K562 (cell line): ENCODE results near the gene TAL1. TPM values are rescaled to one million over a fixed set of nuclear protein-coding genes. Genes with fewer than 3 reads are reported as not detected.
A peak's percentile ranks its signal among the peaks of the same experiment; 100 is the strongest.

ENCODE experiments used
- DDX20 ChIP-seq: fragments of 450-650 bp; IDR thresholded peaks from 2 replicates; pipeline ENCODE4 v1.6.1; 2016; ENCODE audit warnings: missing genetic modification characterization, low read depth, mild to moderate bottlenecking, missing compliant biosample characterization, moderate library complexity
- ETV1 ChIP-seq: fragments of 450-650 bp; conservative IDR thresholded peaks from 2 replicates; pipeline ENCODE4 v1.6.1; 2016; ENCODE audit warnings: missing genetic modification characterization, control low read depth, low read depth, missing compliant biosample characterization
- GATAD2A ChIP-seq: fragments of 450-650 bp; IDR thresholded peaks from 2 replicates; pipeline ENCODE4 v1.6.1; 2017
- HDAC6 ChIP-seq: IDR thresholded peaks from 2 replicates; pipeline ENCODE4 v1.6.1; 2012; ENCODE audit warnings: low read depth, mild to moderate bottlenecking, control low read depth, inconsistent platforms, low read length, moderate library complexity
- KDM5B ChIP-seq: fragments of 200-600 bp; sonication (generic); IDR thresholded peaks from 2 replicates; pipeline ENCODE4 v1.6.1; 2012; ENCODE audit warnings: low read depth, mild to moderate bottlenecking, moderate library complexity, low read length, control low read depth, inconsistent platforms; ENCODE audit not compliant: insufficient replicate concordance
- MAFK ChIP-seq: IDR thresholded peaks from 2 replicates; pipeline ENCODE4 v1.6.1; 2011; ENCODE audit warnings: low read length, improper control_type of control experiment
- MCM2 ChIP-seq: fragments of 450-650 bp; IDR thresholded peaks from 2 replicates; pipeline ENCODE4 v1.6.1; 2017; ENCODE audit warnings: low read depth, mild to moderate bottlenecking
- PHF8 ChIP-seq: fragments of 200-600 bp; sonication (generic); IDR thresholded peaks from 2 replicates; pipeline ENCODE4 v1.6.1; 2012; ENCODE audit warnings: mixed run types, mild to moderate bottlenecking, inconsistent platforms, low read length, moderate library complexity, borderline replicate concordance
- TEAD1 ChIP-seq, 2 experiments: fragments of 450-650 bp in 1 of 2; sonication (generic) in 1 of 2; formaldehyde crosslinking; IDR thresholded peaks; 2 replicates each; pipeline versions ENCODE4 v1.4.0 to v1.8.0; 2020 to 2022; ENCODE audit warnings: mild to moderate bottlenecking in 2 of 2, missing genetic modification reagents in 1 of 2
- ZNF217 ChIP-seq: sonication (generic); formaldehyde crosslinking; IDR thresholded peaks from 2 replicates; pipeline ENCODE4 v1.8.0; 2022; ENCODE audit warnings: mild to moderate bottlenecking, missing genetic modification reagents
- ZNF224 ChIP-seq: sonication (generic); formaldehyde crosslinking; IDR thresholded peaks from 2 replicates; pipeline ENCODE4 v1.8.0; 2022; ENCODE audit warnings: mild to moderate bottlenecking, missing genetic modification reagents
- polyA plus RNA-seq, 8 experiments: library from polyadenylated mRNA; depleted of rRNA in 4 of 8; stranded (reverse) in 5 of 8; unstranded in 3 of 8; fragments of >200 nt; fragmentation: Nextera tagmentation in 2 of 8; fragmentation: Illumina TruSeq in 1 of 8; extraction: Ambion mirVana in 2 of 8; extraction: Trizol in 1 of 8; gene quantifications; 2 replicates each; pipeline versions ENCODE4 v1.2.1 to v1.2.3, GENCODE V29; 2011 to 2014; ENCODE audit warnings: inconsistent platforms in 1 of 8, missing spikeins in 1 of 8
- total RNA-seq, 7 experiments: library from RNA; depleted of rRNA in 6 of 7; stranded (reverse); fragments of >200 nt in 6 of 7; fragmentation: Illumina TruSeq in 2 of 7; extraction: Trizol in 2 of 7; gene quantifications; 2 replicates each; pipeline versions ENCODE4 v1.2.1 to v1.2.3, GENCODE V29; 2011 to 2021; ENCODE audit warnings: low replicate concordance in 1 of 7
- TF ChIP-seq, protein P1 (sequence below), 3 experiments: fragments of 200-800 bp in 1 of 3; fragments of 250-450 bp in 1 of 3; fragments of 450-650 bp in 1 of 3; sonication (Bioruptor Pico) in 1 of 3; sonication (Bioruptor generic) in 1 of 3; formaldehyde crosslinking in 1 of 3; IDR thresholded peaks; 2 replicates each; pipeline versions ENCODE4 v1.6.1 to v1.8.0; 2016 to 2022; ENCODE audit warnings: mild to moderate bottlenecking in 2 of 3, missing genetic modification characterization in 2 of 3, missing compliant biosample characterization in 1 of 3, moderate library complexity in 1 of 3
- TF ChIP-seq, protein P2 (sequence below): IDR thresholded peaks from 3 replicates; pipeline ENCODE4 v1.6.1; 2011; ENCODE audit warnings: borderline replicate concordance, mild to moderate bottlenecking; ENCODE audit not compliant: insufficient read length, insufficient read depth
- TF ChIP-seq, protein P3 (sequence below), 2 experiments: IDR thresholded peaks; 2 replicates each; pipeline ENCODE4 v1.6.1; 2011; ENCODE audit warnings: borderline replicate concordance in 1 of 2, control low read depth in 1 of 2, low read depth in 1 of 2, low read length in 1 of 2, mild to moderate bottlenecking in 1 of 2, mixed read lengths in 1 of 2, moderate library complexity in 1 of 2; ENCODE audit not compliant: insufficient read depth in 1 of 2, insufficient read length in 1 of 2, poor library complexity in 1 of 2, severe bottlenecking in 1 of 2; ENCODE audit errors: extremely low read depth in 1 of 2
- TF ChIP-seq, protein P4 (sequence below): fragments of 450-650 bp; formaldehyde crosslinking; IDR thresholded peaks from 2 replicates; pipeline ENCODE4 v1.4.0; 2020; ENCODE audit warnings: mild to moderate bottlenecking, moderate library complexity
- TF ChIP-seq, protein P5 (sequence below): sonication (generic); formaldehyde crosslinking; IDR thresholded peaks from 2 replicates; pipeline ENCODE4 v1.8.0; 2022; ENCODE audit warnings: missing genetic modification reagents, mild to moderate bottlenecking, borderline replicate concordance

Gene TAL1
- total and polyA plus RNA-seq, 9 of the 15 experiments (the other 6 are each of a cell fraction or from before 2014, with no cell fraction given): 18.5 to 106 (median 59.7) TPM

GRCh38 chr1:47241114-47242113 is 9.4 kb upstream of the TAL1 start (continued):
- TF ChIP-seq KDM5B (no peak), TEAD1 (CRISPR knock-in tag; IDR thresholded peaks at IDR 0.05) (no peak), ZNF217 (CRISPR knock-in tag) (no peak), DDX20 (tag) (0 out of 2 replicates have a peak, but pooled peaks have one; percentile 9), PHF8 (no peak; the same call in 1 of the 2 replicates), ETV1 (peak; percentile 68), ZNF224 (CRISPR knock-in tag) (no peak), HDAC6 (no peak), MAFK (peak; percentile 61; the same call in 1 of the 2 replicates), MCM2 (no peak), GATAD2A (peak; percentile 36; the same call in 1 of the 2 replicates)
- TF ChIP-seq, protein P1, sequence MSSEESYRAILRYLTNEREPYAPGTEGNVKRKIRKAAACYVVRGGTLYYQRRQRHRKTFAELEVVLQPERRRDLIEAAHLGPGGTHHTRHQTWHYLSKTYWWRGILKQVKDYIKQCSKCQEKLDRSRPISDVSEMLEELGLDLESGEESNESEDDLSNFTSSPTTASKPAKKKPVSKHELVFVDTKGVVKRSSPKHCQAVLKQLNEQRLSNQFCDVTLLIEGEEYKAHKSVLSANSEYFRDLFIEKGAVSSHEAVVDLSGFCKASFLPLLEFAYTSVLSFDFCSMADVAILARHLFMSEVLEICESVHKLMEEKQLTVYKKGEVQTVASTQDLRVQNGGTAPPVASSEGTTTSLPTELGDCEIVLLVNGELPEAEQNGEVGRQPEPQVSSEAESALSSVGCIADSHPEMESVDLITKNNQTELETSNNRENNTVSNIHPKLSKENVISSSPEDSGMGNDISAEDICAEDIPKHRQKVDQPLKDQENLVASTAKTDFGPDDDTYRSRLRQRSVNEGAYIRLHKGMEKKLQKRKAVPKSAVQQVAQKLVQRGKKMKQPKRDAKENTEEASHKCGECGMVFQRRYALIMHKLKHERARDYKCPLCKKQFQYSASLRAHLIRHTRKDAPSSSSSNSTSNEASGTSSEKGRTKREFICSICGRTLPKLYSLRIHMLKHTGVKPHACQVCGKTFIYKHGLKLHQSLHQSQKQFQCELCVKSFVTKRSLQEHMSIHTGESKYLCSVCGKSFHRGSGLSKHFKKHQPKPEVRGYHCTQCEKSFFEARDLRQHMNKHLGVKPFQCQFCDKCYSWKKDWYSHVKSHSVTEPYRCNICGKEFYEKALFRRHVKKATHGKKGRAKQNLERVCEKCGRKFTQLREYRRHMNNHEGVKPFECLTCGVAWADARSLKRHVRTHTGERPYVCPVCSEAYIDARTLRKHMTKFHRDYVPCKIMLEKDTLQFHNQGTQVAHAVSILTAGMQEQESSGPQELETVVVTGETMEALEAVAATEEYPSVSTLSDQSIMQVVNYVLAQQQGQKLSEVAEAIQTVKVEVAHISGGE (CRISPR knock-in tag; IDR thresholded peaks at IDR 0.05): peak in 1 of 3 experiments; percentile 55; a peak in 1 of 6 replicates
- TF ChIP-seq, protein P2, sequence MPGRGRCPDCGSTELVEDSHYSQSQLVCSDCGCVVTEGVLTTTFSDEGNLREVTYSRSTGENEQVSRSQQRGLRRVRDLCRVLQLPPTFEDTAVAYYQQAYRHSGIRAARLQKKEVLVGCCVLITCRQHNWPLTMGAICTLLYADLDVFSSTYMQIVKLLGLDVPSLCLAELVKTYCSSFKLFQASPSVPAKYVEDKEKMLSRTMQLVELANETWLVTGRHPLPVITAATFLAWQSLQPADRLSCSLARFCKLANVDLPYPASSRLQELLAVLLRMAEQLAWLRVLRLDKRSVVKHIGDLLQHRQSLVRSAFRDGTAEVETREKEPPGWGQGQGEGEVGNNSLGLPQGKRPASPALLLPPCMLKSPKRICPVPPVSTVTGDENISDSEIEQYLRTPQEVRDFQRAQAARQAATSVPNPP: no peak
- TF ChIP-seq, protein P3, sequence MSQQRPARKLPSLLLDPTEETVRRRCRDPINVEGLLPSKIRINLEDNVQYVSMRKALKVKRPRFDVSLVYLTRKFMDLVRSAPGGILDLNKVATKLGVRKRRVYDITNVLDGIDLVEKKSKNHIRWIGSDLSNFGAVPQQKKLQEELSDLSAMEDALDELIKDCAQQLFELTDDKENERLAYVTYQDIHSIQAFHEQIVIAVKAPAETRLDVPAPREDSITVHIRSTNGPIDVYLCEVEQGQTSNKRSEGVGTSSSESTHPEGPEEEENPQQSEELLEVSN (IDR thresholded peaks at IDR 0.05; ENCODE audit: borderline replicate concordance in 1 of 2, extremely low read depth in 1 of 2, insufficient read depth in 1 of 2, insufficient read length in 1 of 2, low read depth in 1 of 2, low read length in 1 of 2, poor library complexity in 1 of 2, severe bottlenecking in 1 of 2): peak in 1 of 2 experiments; percentile 39
- TF ChIP-seq, protein P4, sequence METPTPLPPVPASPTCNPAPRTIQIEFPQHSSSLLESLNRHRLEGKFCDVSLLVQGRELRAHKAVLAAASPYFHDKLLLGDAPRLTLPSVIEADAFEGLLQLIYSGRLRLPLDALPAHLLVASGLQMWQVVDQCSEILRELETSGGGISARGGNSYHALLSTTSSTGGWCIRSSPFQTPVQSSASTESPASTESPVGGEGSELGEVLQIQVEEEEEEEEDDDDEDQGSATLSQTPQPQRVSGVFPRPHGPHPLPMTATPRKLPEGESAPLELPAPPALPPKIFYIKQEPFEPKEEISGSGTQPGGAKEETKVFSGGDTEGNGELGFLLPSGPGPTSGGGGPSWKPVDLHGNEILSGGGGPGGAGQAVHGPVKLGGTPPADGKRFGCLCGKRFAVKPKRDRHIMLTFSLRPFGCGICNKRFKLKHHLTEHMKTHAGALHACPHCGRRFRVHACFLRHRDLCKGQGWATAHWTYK (CRISPR knock-in tag): 0 out of 2 replicates have a peak, but pooled peaks have one; percentile 33
- TF ChIP-seq, protein P5, sequence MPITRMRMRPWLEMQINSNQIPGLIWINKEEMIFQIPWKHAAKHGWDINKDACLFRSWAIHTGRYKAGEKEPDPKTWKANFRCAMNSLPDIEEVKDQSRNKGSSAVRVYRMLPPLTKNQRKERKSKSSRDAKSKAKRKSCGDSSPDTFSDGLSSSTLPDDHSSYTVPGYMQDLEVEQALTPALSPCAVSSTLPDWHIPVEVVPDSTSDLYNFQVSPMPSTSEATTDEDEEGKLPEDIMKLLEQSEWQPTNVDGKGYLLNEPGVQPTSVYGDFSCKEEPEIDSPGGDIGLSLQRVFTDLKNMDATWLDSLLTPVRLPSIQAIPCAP: no peak
